GM12878 (cell line): ENCODE measurements around the gene TBC1D9B. TPM values are rescaled to one million over a fixed set of nuclear protein-coding genes. Genes with fewer than 3 reads are reported as not detected.

Experiments
- ATAC-seq: fragments of 200-7000 bp; cut with Tn5 transposase; 3 replicates; pipeline ENCODE4 v1.9.1; 2020; ENCODE audit warnings: mild to moderate bottlenecking, moderate library complexity
- BruUV-seq: library from RNA; stranded (reverse); fragments of 400-500 nt; replicated peaks from 2 replicates; lab custom pipeline; 2021; lab: Mats Ljungman, UMichigan
- CTCF ChIA-PET: fragments of 300-600 bp; sonication (Branson Sonifier 250); formaldehyde crosslinking; extraction: SDS; loops from one replicate; lab custom pipeline; 2021; ENCODE audit warnings: inconsistent platforms; lab: Yijun Ruan, JAX
- POLR2A ChIA-PET: fragments of 350-600 bp; formaldehyde crosslinking; extraction: SDS; loops from one replicate; lab custom pipeline; 2021; ENCODE audit warnings: inconsistent platforms; lab: Charles Lee
- RAD21 ChIA-PET: fragments of 300-600 bp; sonication (Branson Sonifier 250); formaldehyde crosslinking; loops from one replicate; lab custom pipeline; 2023; ENCODE audit warnings: antibody characterized with exemption; ENCODE audit not compliant: unreplicated experiment; lab: Charles Lee
- SMC1A ChIA-PET: fragments of 300-600 bp; sonication (Branson Sonifier 250); formaldehyde crosslinking; loops from one replicate; lab custom pipeline; 2023; ENCODE audit not compliant: unreplicated experiment, uncharacterized antibody; lab: Charles Lee
- DNase-seq: peaks from one replicate; pipeline ENCODE4 v3.0.0-alpha.2; 2011; ENCODE audit warnings: low read depth, low spot score
- FAIRE-seq: peaks from 3 replicates; lab custom pipeline; 2011; peaks lifted over from hg19 to GRCh38; lab: Jason Lieb, UNC
- H2AFZ ChIP-seq: 2 replicates; pipeline ENCODE4 v1.6.0; 2011; ENCODE audit warnings: low read depth, low read length, control low read depth; ENCODE audit not compliant: control insufficient read depth
- H3K27ac ChIP-seq: 2 replicates; pipeline ENCODE4 v1.5.1; 2011; ENCODE audit warnings: control low read depth; ENCODE audit not compliant: control insufficient read depth, insufficient read depth
- H3K27me3 ChIP-seq, 2 experiments: replicated peaks in 1 of 2; 2 replicates each; pipeline versions ENCODE4 v1.6.0 to v1.6.1; 2011; ENCODE audit warnings: low read length in 1 of 2; ENCODE audit not compliant: control insufficient read depth in 2 of 2, insufficient read depth in 2 of 2
- H3K36me3 ChIP-seq, 2 experiments: 2 replicates each; pipeline ENCODE4 v1.5.1; 2011; ENCODE audit warnings: low read length in 1 of 2; ENCODE audit not compliant: control insufficient read depth in 2 of 2, insufficient read depth in 2 of 2
- H3K4me1 ChIP-seq: 2 replicates; pipeline ENCODE4 v1.6.1; 2011; ENCODE audit warnings: mild to moderate bottlenecking, low read length, moderate library complexity, mixed read lengths; ENCODE audit not compliant: control insufficient read depth, insufficient read depth
- H3K4me2 ChIP-seq: 2 replicates; pipeline ENCODE4 v1.6.0; 2011; ENCODE audit warnings: control low read depth; ENCODE audit not compliant: control insufficient read depth, insufficient read depth
- H3K4me3 ChIP-seq: fragments of 200-600 bp; sonication (generic); 2 replicates; pipeline ENCODE4 v1.5.1; 2016
- H3K79me2 ChIP-seq: 2 replicates; pipeline ENCODE4 v1.6.0; 2011; ENCODE audit warnings: low read length; ENCODE audit not compliant: control insufficient read depth, insufficient read depth
- H3K9ac ChIP-seq: 2 replicates; pipeline ENCODE4 v1.8.0; 2011; ENCODE audit warnings: low read length, control low read depth, mixed read lengths; ENCODE audit not compliant: control insufficient read depth, insufficient read depth
- H3K9me3 ChIP-seq: replicated peaks from 3 replicates; pipeline ENCODE4 v1.5.1; 2011; ENCODE audit warnings: mild to moderate bottlenecking, low read length; ENCODE audit not compliant: control insufficient read depth, insufficient read depth
- H4K20me1 ChIP-seq: 2 replicates; pipeline ENCODE4 v1.6.0; 2011; ENCODE audit not compliant: control insufficient read depth, insufficient read depth
- CBFB ChIP-seq: IDR thresholded peaks from 2 replicates; pipeline ENCODE4 v1.6.1; 2016; ENCODE audit warnings: antibody characterized with exemption, low read depth
- EED ChIP-seq: sonication (generic); IDR thresholded peaks from 2 replicates; pipeline ENCODE4 v1.6.1; 2016; ENCODE audit warnings: antibody characterized with exemption, low read depth
- GABPA ChIP-seq: IDR thresholded peaks from 2 replicates; pipeline ENCODE4 v1.6.1; 2014; ENCODE audit warnings: antibody characterized with exemption, low read depth, mild to moderate bottlenecking, inconsistent platforms
- IKZF1 ChIP-seq: fragments of 450-650 bp; conservative IDR thresholded peaks from 2 replicates; pipeline ENCODE4 v1.6.1; 2017; ENCODE audit warnings: antibody characterized with exemption, mild to moderate bottlenecking
- NR2C1 ChIP-seq: fragments of 450-650 bp; IDR thresholded peaks from 2 replicates; pipeline ENCODE4 v1.6.1; 2017; ENCODE audit warnings: antibody characterized with exemption, mild to moderate bottlenecking, moderate library complexity
- SPI1 ChIP-seq: IDR thresholded peaks from 2 replicates; pipeline ENCODE4 v1.6.1; 2011; ENCODE audit warnings: low read depth, mild to moderate bottlenecking, low read length, moderate library complexity, borderline replicate concordance; ENCODE audit not compliant: insufficient read depth
- whole genome bisulfite sequencing: methylation state at CpG from one replicate; pipeline ENCODE4 v1.1.6; 2016; ENCODE audit warnings: low lambda C conversion rate; ENCODE audit not compliant: insufficient replicate concordance, insufficient coverage; ENCODE audit errors: missing lambda C conversion rate; 5-methylcytosine and 5-hydroxymethylcytosine counted together
- in situ Hi-C: fragments of 300-500 bp; cut with MboI; formaldehyde crosslinking; loops from 9 replicates; pipeline ENCODE4 v1.14.3; 2018; ENCODE audit warnings: mixed read lengths
- intact Hi-C: fragments of 100-400 bp; cut with micrococcal nuclease; formaldehyde crosslinking; loops from one replicate; pipeline ENCODE4 v1.14.2; 2022; ENCODE audit not compliant: unreplicated experiment
- polyA plus RNA-seq, 11 experiments: library from polyadenylated mRNA; depleted of rRNA in 4 of 11; unstranded in 6 of 11; stranded (reverse) in 5 of 11; fragments of >200 nt; fragmentation: Nextera tagmentation in 4 of 11; fragmentation: Illumina TruSeq in 1 of 11; extraction: Ambion mirVana in 4 of 11; extraction: Trizol in 1 of 11; gene quantifications; 1 replicate in 1 of 11; 2 replicates in 10 of 11; pipeline versions ENCODE4 v1.2.1 to v1.2.3, GENCODE V29; 2011 to 2016; ENCODE audit warnings: inconsistent platforms in 2 of 11, missing spikeins in 2 of 11, low read depth in 1 of 11
- total RNA-seq, 4 experiments: library from RNA; depleted of rRNA in 3 of 4; stranded (reverse); fragments of >200 nt in 3 of 4; fragmentation: Illumina TruSeq in 1 of 4; extraction: Trizol in 1 of 4; gene quantifications; 2 replicates each; pipeline versions ENCODE4 v1.2.1 to v1.2.3, GENCODE V29; 2013 to 2021
- TF ChIP-seq, protein P1 (sequence below): fragments of 450-650 bp; IDR thresholded peaks from 2 replicates; pipeline ENCODE4 v1.6.1; 2017; ENCODE audit warnings: mild to moderate bottlenecking, moderate library complexity

The TBC1D9B gene
- total and polyA plus RNA-seq, 10 of the 15 experiments (the other 5 are each of a cell fraction or from before 2014, with no cell fraction given): 4.0 to 74.2 (median 34.6) TPM

GRCh38 chr5:179914032-179914755 lies 6.5 kb upstream of the TBC1D9B start:
- Histone ChIP-seq H3K27ac (no peak overlapping the region), H4K20me1 (no peaks in the 10 kb centered on the region), H3K36me3 (no peaks in the 10 kb centered on the region), H2AFZ (peak overlapping the region; percentile 2), H3K9ac (no peak overlapping the region), H3K4me3 (no peak overlapping the region), H3K79me2 (no peaks in the 10 kb centered on the region), H3K9me3 (no peaks in the 10 kb centered on the region), H3K4me1 (peaks cover 7% of the 10 kb centered on the region), H3K27me3 (no peaks in the 10 kb centered on the region), H3K4me2 (no peak overlapping the region)
- intact Hi-C loops (no loop called here), in situ Hi-C loops (loop anchor here (5.0 kb wide), 1 partner anchor 112 kb away; no protein-coding TSS in a partner anchor)
- no TSS peak for BruUV-seq
- SMC1A ChIA-PET: interaction anchor here (0.9 to 1.1 kb wide), 2 partner anchors 10 to 117 kb away, joined by 3 to 4 read pairs; no protein-coding TSS in a partner anchor
- FAIRE-seq: no peak
- DNase-seq: no peak
- POLR2A ChIA-PET: interaction anchor here (0.5 kb wide), 1 partner anchor 220 kb away, joined by 9 read pairs; no protein-coding TSS in a partner anchor
- CTCF ChIA-PET: interaction anchor here (0.5 to 1.7 kb wide), 6 partner anchors 56 to 1289 kb away, joined by 3 read pairs; partner anchors contain the start of gene MRNIP
- peak; percentile 59 for ATAC-seq
- RAD21 ChIA-PET: interaction anchor here (0.7 to 1.1 kb wide), 3 partner anchors 57 to 112 kb away, joined by 3 to 5 read pairs (median 3); no protein-coding TSS in a partner anchor
- WGBS: 54% methylated on average over 8 of the region's 8 CpGs
- peak; percentile 70; the same call in 1 of the 2 replicates for TF ChIP-seq SPI1
- peak; percentile 40; the same call in 1 of the 2 replicates for TF ChIP-seq GABPA
- TF ChIP-seq CBFB: no peak
- TF ChIP-seq, protein P1, sequence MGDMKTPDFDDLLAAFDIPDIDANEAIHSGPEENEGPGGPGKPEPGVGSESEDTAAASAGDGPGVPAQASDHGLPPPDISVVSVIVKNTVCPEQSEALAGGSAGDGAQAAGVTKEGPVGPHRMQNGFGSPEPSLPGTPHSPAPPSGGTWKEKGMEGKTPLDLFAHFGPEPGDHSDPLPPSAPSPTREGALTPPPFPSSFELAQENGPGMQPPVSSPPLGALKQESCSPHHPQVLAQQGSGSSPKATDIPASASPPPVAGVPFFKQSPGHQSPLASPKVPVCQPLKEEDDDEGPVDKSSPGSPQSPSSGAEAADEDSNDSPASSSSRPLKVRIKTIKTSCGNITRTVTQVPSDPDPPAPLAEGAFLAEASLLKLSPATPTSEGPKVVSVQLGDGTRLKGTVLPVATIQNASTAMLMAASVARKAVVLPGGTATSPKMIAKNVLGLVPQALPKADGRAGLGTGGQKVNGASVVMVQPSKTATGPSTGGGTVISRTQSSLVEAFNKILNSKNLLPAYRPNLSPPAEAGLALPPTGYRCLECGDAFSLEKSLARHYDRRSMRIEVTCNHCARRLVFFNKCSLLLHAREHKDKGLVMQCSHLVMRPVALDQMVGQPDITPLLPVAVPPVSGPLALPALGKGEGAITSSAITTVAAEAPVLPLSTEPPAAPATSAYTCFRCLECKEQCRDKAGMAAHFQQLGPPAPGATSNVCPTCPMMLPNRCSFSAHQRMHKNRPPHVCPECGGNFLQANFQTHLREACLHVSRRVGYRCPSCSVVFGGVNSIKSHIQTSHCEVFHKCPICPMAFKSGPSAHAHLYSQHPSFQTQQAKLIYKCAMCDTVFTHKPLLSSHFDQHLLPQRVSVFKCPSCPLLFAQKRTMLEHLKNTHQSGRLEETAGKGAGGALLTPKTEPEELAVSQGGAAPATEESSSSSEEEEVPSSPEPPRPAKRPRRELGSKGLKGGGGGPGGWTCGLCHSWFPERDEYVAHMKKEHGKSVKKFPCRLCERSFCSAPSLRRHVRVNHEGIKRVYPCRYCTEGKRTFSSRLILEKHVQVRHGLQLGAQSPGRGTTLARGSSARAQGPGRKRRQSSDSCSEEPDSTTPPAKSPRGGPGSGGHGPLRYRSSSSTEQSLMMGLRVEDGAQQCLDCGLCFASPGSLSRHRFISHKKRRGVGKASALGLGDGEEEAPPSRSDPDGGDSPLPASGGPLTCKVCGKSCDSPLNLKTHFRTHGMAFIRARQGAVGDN: peak; percentile 69
- peak; percentile 40; the same call in 1 of the 2 replicates for TF ChIP-seq IKZF1
- TF ChIP-seq EED: no peak
- peak; percentile 74 for TF ChIP-seq NR2C1
